ENCODE measurements around the gene TOLLIP. TPM values are rescaled to one million over a fixed set of nuclear protein-coding genes. Genes with fewer than 3 reads are reported as not detected.

The TOLLIP gene
- total RNA-seq, 6 experiments from 2014 or later: 41.4 to 53.6 (median 49.0) TPM

DNA sequence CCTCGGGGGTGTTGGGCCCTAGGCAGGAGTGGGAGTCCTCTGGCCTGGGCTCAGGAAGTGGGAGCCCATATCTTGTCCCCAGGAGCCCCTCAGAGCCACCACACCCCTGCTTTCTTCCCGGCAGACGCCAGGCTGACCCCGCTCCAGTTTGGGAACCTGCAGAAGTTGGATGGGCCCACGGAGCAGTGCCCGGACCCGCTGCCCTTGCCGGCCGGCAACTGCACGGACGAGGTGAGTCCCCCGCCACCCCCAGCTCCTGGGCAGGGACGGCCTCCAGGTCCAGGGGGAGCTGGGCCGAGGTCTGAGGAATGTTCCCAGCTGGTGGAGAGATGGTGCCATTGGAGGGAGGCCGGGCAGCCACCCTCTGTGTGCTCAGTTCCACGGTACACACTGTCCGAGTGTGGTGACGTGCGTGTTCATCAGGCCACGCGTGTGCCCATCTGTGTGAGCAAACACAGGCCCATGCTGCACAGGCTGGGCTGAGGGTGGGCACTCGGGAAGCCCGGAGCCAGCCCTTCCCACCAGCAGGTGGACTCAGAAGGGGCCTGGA lies 81.8 kb downstream of the TOLLIP start:
- Mint-ChIP-seq H3K27me3 (ENCODE audit: insufficient read depth) (peaks cover 4% of the 10 kb centered on the region), H3K9me3 (no peaks in the 10 kb centered on the region), H3K4me1 (ENCODE audit: low read depth) (no peaks in the 10 kb centered on the region), H3K4me3 (no peak overlapping the region), H3K36me3 (ENCODE audit: low read depth) (no peaks in the 10 kb centered on the region), H3K27ac (no peak overlapping the region)
- no peak for DNase-seq
- TF ChIP-seq, protein P1, sequence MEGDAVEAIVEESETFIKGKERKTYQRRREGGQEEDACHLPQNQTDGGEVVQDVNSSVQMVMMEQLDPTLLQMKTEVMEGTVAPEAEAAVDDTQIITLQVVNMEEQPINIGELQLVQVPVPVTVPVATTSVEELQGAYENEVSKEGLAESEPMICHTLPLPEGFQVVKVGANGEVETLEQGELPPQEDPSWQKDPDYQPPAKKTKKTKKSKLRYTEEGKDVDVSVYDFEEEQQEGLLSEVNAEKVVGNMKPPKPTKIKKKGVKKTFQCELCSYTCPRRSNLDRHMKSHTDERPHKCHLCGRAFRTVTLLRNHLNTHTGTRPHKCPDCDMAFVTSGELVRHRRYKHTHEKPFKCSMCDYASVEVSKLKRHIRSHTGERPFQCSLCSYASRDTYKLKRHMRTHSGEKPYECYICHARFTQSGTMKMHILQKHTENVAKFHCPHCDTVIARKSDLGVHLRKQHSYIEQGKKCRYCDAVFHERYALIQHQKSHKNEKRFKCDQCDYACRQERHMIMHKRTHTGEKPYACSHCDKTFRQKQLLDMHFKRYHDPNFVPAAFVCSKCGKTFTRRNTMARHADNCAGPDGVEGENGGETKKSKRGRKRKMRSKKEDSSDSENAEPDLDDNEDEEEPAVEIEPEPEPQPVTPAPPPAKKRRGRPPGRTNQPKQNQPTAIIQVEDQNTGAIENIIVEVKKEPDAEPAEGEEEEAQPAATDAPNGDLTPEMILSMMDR (IDR thresholded peaks at IDR 0.05): no peak

DNA sequence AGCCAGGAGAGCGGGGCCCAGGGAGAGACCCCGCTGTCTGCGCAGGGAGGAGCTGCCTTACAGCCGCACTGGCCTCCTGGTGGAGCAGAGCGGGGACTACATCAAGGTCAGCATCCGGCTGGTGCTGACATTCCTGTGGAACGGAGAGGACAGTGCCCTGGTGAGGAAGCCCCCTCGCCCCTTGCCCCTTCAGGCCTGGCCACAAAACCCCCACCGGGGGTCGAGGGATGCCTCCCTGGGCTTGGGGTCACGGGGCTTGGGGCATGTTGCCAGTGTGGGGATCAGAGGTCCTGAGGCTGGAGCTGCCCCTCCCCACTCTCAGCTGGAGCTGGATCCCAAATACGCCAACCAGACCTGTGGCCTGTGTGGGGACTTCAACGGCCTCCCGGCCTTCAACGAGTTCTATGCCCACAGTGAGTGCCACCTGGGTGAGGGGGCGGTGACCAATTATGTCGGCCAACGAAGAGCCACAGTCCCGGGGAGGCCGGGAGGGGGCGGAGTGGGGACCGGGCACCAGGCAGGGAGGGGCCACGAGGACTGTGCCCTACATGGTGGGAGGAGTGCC lies 82.4 kb downstream of the TOLLIP start:
- DNase-seq: no peak
- Mint-ChIP-seq H3K9me3 (no peaks in the 10 kb centered on the region), H3K4me3 (no peak overlapping the region), H3K36me3 (ENCODE audit: low read depth) (no peaks in the 10 kb centered on the region), H3K27ac (no peak overlapping the region), H3K4me1 (ENCODE audit: low read depth) (no peaks in the 10 kb centered on the region), H3K27me3 (ENCODE audit: insufficient read depth) (peaks cover 4% of the 10 kb centered on the region)
- TF ChIP-seq, protein P1 (IDR thresholded peaks at IDR 0.05): peak; percentile 56

DNA sequence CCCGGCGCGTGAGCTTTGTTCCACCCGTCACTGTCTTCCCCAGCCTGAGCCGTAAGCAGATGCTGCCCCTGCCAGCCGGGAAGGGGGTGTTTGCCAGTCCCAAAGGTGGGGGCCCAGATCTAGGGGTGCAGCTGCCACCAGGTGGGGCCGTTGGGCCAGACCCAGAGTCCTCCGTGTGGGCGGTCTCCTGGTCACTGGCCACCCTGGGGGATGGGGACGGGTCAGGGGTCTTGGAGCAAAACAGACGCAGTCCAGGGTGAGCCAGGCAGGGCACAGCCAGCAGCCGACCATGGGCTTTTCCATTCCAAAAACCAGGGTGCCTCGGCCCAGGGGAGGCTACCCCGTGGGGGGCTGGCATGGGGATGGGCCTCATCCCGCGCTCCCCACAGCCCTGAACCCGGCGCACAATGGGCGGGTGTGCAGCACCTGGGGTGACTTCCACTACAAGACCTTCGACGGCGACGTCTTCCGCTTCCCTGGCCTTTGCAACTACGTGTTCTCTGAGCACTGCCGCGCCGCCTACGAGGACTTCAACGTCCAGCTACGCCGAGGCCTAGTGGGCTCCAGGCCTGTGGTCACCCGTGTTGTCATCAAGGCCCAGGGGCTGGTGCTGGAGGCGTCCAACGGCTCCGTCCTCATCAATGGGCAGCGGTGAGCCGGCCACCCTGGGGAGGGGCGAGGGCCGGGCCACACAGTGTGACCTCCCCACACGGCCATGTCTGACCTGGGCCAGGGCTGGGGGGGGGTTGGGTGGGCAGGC lies 83.0 kb downstream of the TOLLIP start:
- Mint-ChIP-seq H3K27ac (no peak overlapping the region), H3K4me3 (no peak overlapping the region), H3K27me3 (ENCODE audit: insufficient read depth) (peaks cover 6% of the 10 kb centered on the region), H3K4me1 (ENCODE audit: low read depth) (no peaks in the 10 kb centered on the region), H3K9me3 (no peaks in the 10 kb centered on the region), H3K36me3 (ENCODE audit: low read depth) (no peaks in the 10 kb centered on the region)
- no peak for DNase-seq
- TF ChIP-seq, protein P1 (IDR thresholded peaks at IDR 0.05): no peak

DNA sequence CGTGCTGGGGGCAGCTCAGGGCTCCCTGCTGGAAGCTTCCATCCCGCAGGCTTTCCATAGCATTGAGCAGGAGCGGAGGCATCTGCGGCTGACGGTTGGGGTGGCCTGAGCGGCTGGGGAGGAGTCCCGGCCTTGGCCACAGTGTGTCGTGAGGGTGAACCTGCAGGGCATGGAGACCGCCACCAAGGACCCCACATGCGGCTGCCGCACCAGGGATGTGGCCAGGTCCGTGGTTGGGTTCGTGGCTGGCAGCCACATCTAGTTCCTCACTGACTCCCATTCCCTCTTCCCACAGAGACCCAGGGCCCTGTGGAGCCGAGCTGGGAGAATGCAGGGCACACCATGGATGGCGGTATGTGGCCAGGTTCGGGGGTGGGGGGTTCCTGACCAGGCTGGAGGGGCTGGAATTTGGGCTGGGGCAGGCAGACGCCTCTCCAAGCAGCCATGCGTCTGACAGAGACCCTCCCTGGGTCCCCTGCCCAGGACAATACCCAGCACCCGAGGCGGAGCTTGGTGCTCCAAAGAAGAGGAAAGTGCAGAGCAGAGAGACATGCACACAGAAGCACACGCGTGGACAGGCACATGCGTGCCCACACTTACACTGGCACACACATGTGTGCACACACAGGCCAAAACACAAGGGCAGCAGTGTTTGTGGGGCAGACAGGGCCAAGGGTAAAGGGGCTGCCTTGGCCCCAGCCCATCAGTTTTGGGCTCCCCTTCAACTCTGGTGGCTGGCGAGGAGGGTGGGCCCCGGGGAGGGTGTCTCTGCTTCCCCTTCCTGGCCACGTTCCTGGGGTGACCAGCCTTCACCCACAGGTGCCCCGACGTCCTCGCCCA lies 83.8 kb downstream of the TOLLIP start:
- Mint-ChIP-seq H3K9me3 (no peaks in the 10 kb centered on the region), H3K4me1 (ENCODE audit: low read depth) (no peaks in the 10 kb centered on the region), H3K36me3 (ENCODE audit: low read depth) (no peaks in the 10 kb centered on the region), H3K4me3 (no peak overlapping the region), H3K27me3 (ENCODE audit: insufficient read depth) (peaks cover 6% of the 10 kb centered on the region), H3K27ac (no peak overlapping the region)
- no peak for DNase-seq
- TF ChIP-seq, protein P1 (IDR thresholded peaks at IDR 0.05): no peak

DNA sequence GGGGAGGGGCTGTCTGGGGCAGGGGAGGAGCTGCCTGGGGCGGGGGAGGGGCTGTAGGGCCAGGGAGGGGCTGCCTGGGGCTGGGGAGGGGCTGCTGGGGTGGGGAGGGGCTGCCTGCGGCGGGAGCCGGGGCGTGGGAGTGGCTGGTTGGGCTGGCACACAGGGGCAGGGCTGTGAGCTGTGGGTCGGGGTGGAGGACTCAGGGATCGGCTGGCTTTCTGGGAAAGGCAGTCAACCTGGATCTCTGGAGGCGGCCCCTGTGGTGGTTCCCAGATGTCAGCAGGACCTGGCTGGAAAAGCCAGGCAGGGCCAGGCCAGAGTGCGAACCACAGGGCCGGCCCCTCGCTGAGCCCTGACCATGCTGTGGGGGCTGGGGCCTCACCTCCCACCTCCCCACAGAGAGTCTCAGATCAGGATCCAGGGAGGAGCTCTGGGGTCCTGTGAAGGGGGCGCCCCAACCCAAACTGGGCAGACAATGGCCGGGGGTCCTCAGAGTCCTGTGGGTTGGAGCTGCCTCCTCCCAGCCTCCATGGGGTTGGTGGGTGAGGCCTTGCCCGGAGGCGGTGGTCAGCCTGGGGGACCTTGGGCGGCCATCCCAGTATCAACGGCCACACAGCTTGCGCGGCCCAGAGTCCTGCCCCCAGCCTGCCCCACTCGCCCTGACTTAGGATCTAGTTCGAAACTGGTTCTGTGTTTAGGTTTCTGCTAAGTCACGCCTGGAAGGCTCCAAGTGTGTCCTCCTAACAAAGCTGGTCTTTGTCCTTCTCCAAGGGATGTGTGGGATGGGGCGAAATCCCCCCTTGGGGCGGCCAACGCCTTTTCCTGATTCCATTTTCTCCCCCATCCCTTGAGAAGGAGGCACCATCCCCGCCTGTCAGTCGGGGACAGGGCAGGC lies 84.7 kb downstream of the TOLLIP start:
- Mint-ChIP-seq H3K9me3 (no peaks in the 10 kb centered on the region), H3K27me3 (ENCODE audit: insufficient read depth) (peaks cover 6% of the 10 kb centered on the region), H3K27ac (no peak overlapping the region), H3K4me3 (no peak overlapping the region), H3K36me3 (ENCODE audit: low read depth) (no peaks in the 10 kb centered on the region), H3K4me1 (ENCODE audit: low read depth) (no peaks in the 10 kb centered on the region)
- no peak for DNase-seq
- TF ChIP-seq, protein P1 (IDR thresholded peaks at IDR 0.05): no peak
